GM12878 (cell line): Measurements from ENCODE around the gene DAAM2. TPM values are rescaled to one million over a fixed set of nuclear protein-coding genes. Genes with fewer than 3 reads are reported as not detected.

ENCODE experiments used
- ATAC-seq: fragments of 200-7000 bp; cut with Tn5 transposase; 3 replicates; pipeline ENCODE4 v1.9.1; 2020; ENCODE audit warnings: mild to moderate bottlenecking, moderate library complexity
- BruUV-seq: library from RNA; stranded (reverse); fragments of 400-500 nt; replicated peaks from 2 replicates; lab custom pipeline; 2021; lab: Mats Ljungman, UMichigan
- CTCF ChIA-PET: fragments of 300-600 bp; sonication (Branson Sonifier 250); formaldehyde crosslinking; extraction: SDS; loops from one replicate; lab custom pipeline; 2021; ENCODE audit warnings: inconsistent platforms; lab: Yijun Ruan, JAX
- POLR2A ChIA-PET: fragments of 350-600 bp; formaldehyde crosslinking; extraction: SDS; loops from one replicate; lab custom pipeline; 2021; ENCODE audit warnings: inconsistent platforms; lab: Charles Lee
- RAD21 ChIA-PET: fragments of 300-600 bp; sonication (Branson Sonifier 250); formaldehyde crosslinking; loops from one replicate; lab custom pipeline; 2023; ENCODE audit warnings: antibody characterized with exemption; ENCODE audit not compliant: unreplicated experiment; lab: Charles Lee
- SMC1A ChIA-PET: fragments of 300-600 bp; sonication (Branson Sonifier 250); formaldehyde crosslinking; loops from one replicate; lab custom pipeline; 2023; ENCODE audit not compliant: unreplicated experiment, uncharacterized antibody; lab: Charles Lee
- DNase-seq: peaks from one replicate; pipeline ENCODE4 v3.0.0-alpha.2; 2011; ENCODE audit warnings: low read depth, low spot score
- FAIRE-seq: peaks from 3 replicates; lab custom pipeline; 2011; peaks lifted over from hg19 to GRCh38; lab: Jason Lieb, UNC
- H2AFZ ChIP-seq: 2 replicates; pipeline ENCODE4 v1.6.0; 2011; ENCODE audit warnings: low read depth, low read length, control low read depth; ENCODE audit not compliant: control insufficient read depth
- H3K27ac ChIP-seq: 2 replicates; pipeline ENCODE4 v1.5.1; 2011; ENCODE audit warnings: control low read depth; ENCODE audit not compliant: control insufficient read depth, insufficient read depth
- H3K27me3 ChIP-seq, 2 experiments: replicated peaks in 1 of 2; 2 replicates each; pipeline versions ENCODE4 v1.6.0 to v1.6.1; 2011; ENCODE audit warnings: low read length in 1 of 2; ENCODE audit not compliant: control insufficient read depth in 2 of 2, insufficient read depth in 2 of 2
- H3K36me3 ChIP-seq, 2 experiments: 2 replicates each; pipeline ENCODE4 v1.5.1; 2011; ENCODE audit warnings: low read length in 1 of 2; ENCODE audit not compliant: control insufficient read depth in 2 of 2, insufficient read depth in 2 of 2
- H3K4me1 ChIP-seq: 2 replicates; pipeline ENCODE4 v1.6.1; 2011; ENCODE audit warnings: mild to moderate bottlenecking, low read length, moderate library complexity, mixed read lengths; ENCODE audit not compliant: control insufficient read depth, insufficient read depth
- H3K4me2 ChIP-seq: 2 replicates; pipeline ENCODE4 v1.6.0; 2011; ENCODE audit warnings: control low read depth; ENCODE audit not compliant: control insufficient read depth, insufficient read depth
- H3K4me3 ChIP-seq: fragments of 200-600 bp; sonication (generic); 2 replicates; pipeline ENCODE4 v1.5.1; 2016
- H3K79me2 ChIP-seq: 2 replicates; pipeline ENCODE4 v1.6.0; 2011; ENCODE audit warnings: low read length; ENCODE audit not compliant: control insufficient read depth, insufficient read depth
- H3K9ac ChIP-seq: 2 replicates; pipeline ENCODE4 v1.8.0; 2011; ENCODE audit warnings: low read length, control low read depth, mixed read lengths; ENCODE audit not compliant: control insufficient read depth, insufficient read depth
- H3K9me3 ChIP-seq: replicated peaks from 3 replicates; pipeline ENCODE4 v1.5.1; 2011; ENCODE audit warnings: mild to moderate bottlenecking, low read length; ENCODE audit not compliant: control insufficient read depth, insufficient read depth
- H4K20me1 ChIP-seq: 2 replicates; pipeline ENCODE4 v1.6.0; 2011; ENCODE audit not compliant: control insufficient read depth, insufficient read depth
- EP300 ChIP-seq, 2 experiments: fragments of 150-350 bp in 1 of 2; IDR thresholded peaks; 2 replicates each; pipeline ENCODE4 v1.6.1; 2011 to 2012; ENCODE audit warnings: low read depth in 2 of 2, low read length in 2 of 2, borderline replicate concordance in 1 of 2, improper control_type of control experiment in 1 of 2, inconsistent platforms in 1 of 2; ENCODE audit not compliant: control insufficient read depth in 1 of 2
- MEF2A ChIP-seq: IDR thresholded peaks from 2 replicates; pipeline ENCODE4 v1.6.1; 2011; ENCODE audit warnings: low read depth, mild to moderate bottlenecking, low read length, moderate library complexity; ENCODE audit not compliant: insufficient read depth
- NFXL1 ChIP-seq: fragments of 450-650 bp; IDR thresholded peaks from 2 replicates; pipeline ENCODE4 v1.6.1; 2017; ENCODE audit warnings: antibody characterized with exemption, mild to moderate bottlenecking, borderline replicate concordance
- RBBP5 ChIP-seq: fragments of 200-600 bp; sonication (generic); conservative IDR thresholded peaks from 2 replicates; pipeline ENCODE4 v1.6.1; 2016
- SPI1 ChIP-seq: IDR thresholded peaks from 2 replicates; pipeline ENCODE4 v1.6.1; 2011; ENCODE audit warnings: low read depth, mild to moderate bottlenecking, low read length, moderate library complexity, borderline replicate concordance; ENCODE audit not compliant: insufficient read depth
- SREBF1 ChIP-seq: IDR thresholded peaks from 2 replicates; pipeline ENCODE4 v1.6.1; 2012; ENCODE audit warnings: mild to moderate bottlenecking, low read length
- WGBS: methylation state at CpG from one replicate; pipeline ENCODE4 v1.1.6; 2016; ENCODE audit warnings: low lambda C conversion rate; ENCODE audit not compliant: insufficient replicate concordance, insufficient coverage; ENCODE audit errors: missing lambda C conversion rate; 5-methylcytosine and 5-hydroxymethylcytosine counted together
- in situ Hi-C: fragments of 300-500 bp; cut with MboI; formaldehyde crosslinking; loops from 9 replicates; pipeline ENCODE4 v1.14.3; 2018; ENCODE audit warnings: mixed read lengths
- intact Hi-C: fragments of 100-400 bp; cut with micrococcal nuclease; formaldehyde crosslinking; loops from one replicate; pipeline ENCODE4 v1.14.2; 2022; ENCODE audit not compliant: unreplicated experiment
- polyA plus RNA-seq, 11 experiments: library from polyadenylated mRNA; depleted of rRNA in 4 of 11; unstranded in 6 of 11; stranded (reverse) in 5 of 11; fragments of >200 nt; fragmentation: Nextera tagmentation in 4 of 11; fragmentation: Illumina TruSeq in 1 of 11; extraction: Ambion mirVana in 4 of 11; extraction: Trizol in 1 of 11; gene quantifications; 1 replicate in 1 of 11; 2 replicates in 10 of 11; pipeline versions ENCODE4 v1.2.1 to v1.2.3, GENCODE V29; 2011 to 2016; ENCODE audit warnings: inconsistent platforms in 2 of 11, missing spikeins in 2 of 11, low read depth in 1 of 11
- total RNA-seq, 4 experiments: library from RNA; depleted of rRNA in 3 of 4; stranded (reverse); fragments of >200 nt in 3 of 4; fragmentation: Illumina TruSeq in 1 of 4; extraction: Trizol in 1 of 4; gene quantifications; 2 replicates each; pipeline versions ENCODE4 v1.2.1 to v1.2.3, GENCODE V29; 2013 to 2021
- TF ChIP-seq, protein P1 (sequence below), 3 experiments: IDR thresholded peaks in 2 of 3; conservative IDR thresholded peaks in 1 of 3; 2 replicates each; pipeline ENCODE4 v1.5.1; 2011; ENCODE audit warnings: low read depth in 3 of 3, low read length in 3 of 3, mild to moderate bottlenecking in 3 of 3, control low read depth in 2 of 3, moderate library complexity in 2 of 3, inconsistent platforms in 1 of 3, mixed read lengths in 1 of 3; ENCODE audit not compliant: control insufficient read depth in 2 of 3, insufficient read depth in 1 of 3; ENCODE audit errors: extremely low read depth in 1 of 3
- TF ChIP-seq, protein P2 (sequence below): fragments of 450-650 bp; IDR thresholded peaks from 2 replicates; pipeline ENCODE4 v1.6.1; 2017; ENCODE audit warnings: low read depth, mild to moderate bottlenecking, moderate library complexity
- TF ChIP-seq, protein P3 (sequence below): IDR thresholded peaks from 2 replicates; pipeline ENCODE4 v1.6.1; 2012; ENCODE audit warnings: low read length, inconsistent platforms

DAAM2 gene
- total and polyA plus RNA-seq, 10 of the 15 experiments (the other 5 are each of a cell fraction or from before 2014, with no cell fraction given): 0.05 to 0.22 TPM; not detected in 8

DNA sequence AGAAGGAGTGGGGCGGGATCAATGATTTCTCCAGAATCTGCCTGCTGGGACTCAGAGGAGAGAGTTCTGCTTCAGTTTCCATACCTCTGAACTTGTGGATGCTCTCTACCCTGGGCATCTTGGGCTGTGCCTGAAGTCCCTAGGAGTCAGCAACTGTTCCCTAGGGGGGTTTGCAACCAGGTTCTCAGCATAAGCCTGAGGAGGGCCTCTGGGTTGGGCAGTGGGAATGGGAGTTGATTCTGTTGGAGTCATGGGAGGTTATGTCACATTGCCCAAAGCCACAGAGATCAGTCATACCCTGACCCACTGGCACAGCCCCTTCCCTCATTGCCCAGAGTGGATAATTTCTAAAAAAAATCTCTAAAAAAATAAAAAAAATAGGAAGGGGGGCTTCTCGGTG is 94.7 kb downstream of the DAAM2 start:
- ATAC-seq: no peak
- Histone ChIP-seq H3K27me3 (peaks cover 0 to 3% of the 10 kb centered on the region in 2 experiments; a peak in 2 of 4 replicates), H3K27ac (no peak overlapping the region), H3K4me3 (no peak overlapping the region), H3K4me2 (no peak overlapping the region), H4K20me1 (no peaks in the 10 kb centered on the region), H3K36me3 (no peaks in the 10 kb centered on the region), H3K4me1 (no peaks in the 10 kb centered on the region), H3K79me2 (no peaks in the 10 kb centered on the region)
- 17% methylated on average over 2 of the region's 2 CpGs for WGBS
- no TSS peak for BruUV-seq
- intact Hi-C loops: no loop called here
- DNase-seq: no peak
- no peak for TF ChIP-seq NFXL1
- TF ChIP-seq, all 136 proteins: peak for 0
- Histone ChIP-seq H3K9me3 (no peaks in the 10 kb centered on the region), H3K9ac (no peak overlapping the region), H2AFZ (no peak overlapping the region)
- ChIA-PET CTCF (interaction anchor here (1.2 kb wide), 1 partner anchor 22 kb away, joined by 3 read pairs; no protein-coding TSS in a partner anchor), POLR2A (no interaction called here), RAD21 (interaction anchor here (1.0 kb wide), 1 partner anchor 18 kb away, joined by 3 read pairs; no protein-coding TSS in a partner anchor), SMC1A (interaction anchor here (0.6 to 1.2 kb wide), 2 partner anchors 21 to 339 kb away, joined by 3 read pairs; no protein-coding TSS in a partner anchor)
- in situ Hi-C loops: loop anchor here (10.0 kb wide), 1 partner anchor 532 kb away; no protein-coding TSS in a partner anchor
- FAIRE-seq: no peak

DNA sequence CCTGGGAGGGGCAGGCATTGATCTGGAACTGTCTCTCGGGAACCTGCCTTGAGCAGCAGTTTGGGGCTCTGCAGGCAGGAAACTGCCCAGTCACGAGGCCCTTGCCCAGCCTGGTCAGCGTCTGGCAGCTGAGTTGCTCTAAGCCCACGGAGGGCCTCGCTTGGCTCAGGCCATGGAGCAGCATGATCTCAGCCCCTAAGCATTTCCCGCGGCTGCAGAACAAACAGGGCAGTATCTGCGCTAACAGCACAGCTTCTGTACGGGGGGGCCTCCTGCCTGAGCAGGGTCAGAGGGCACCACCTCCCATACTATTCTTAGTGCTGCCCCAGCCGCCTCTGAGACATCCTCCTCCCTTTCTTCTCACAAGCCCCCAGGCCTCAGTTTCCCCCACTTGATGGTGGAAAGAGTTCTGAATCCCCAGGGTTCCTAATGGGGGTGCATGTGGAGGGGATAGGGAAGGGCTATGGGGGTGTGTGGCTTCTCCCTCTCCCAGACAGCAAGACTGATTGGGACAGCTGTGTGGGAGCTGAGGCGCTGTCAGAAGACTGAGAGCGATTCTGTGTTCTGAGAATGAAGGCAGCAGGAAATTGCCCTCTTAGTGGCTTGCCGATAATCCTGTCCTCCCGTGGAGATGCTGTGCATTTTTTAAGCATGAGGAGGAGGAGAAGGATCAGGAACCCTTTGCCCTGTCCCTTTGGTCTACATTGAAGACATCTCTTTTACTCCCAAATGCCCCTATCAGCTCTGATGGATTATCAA is 95.7 kb downstream of the DAAM2 start:
- no peak overlapping the region for H3K27ac ChIP-seq
- BruUV-seq: no TSS peak
- in situ Hi-C loops: loop anchor here (10.0 kb wide), 1 partner anchor 533 kb away; no protein-coding TSS in a partner anchor
- CTCF ChIA-PET: no interaction called here
- SMC1A ChIA-PET: interaction anchor here (1.7 kb wide), 1 partner anchor 525 kb away, joined by 6 read pairs; no protein-coding TSS in a partner anchor
- no peak for FAIRE-seq
- H3K4me2 ChIP-seq: no peak overlapping the region
- no peak for DNase-seq
- no peak overlapping the region for H2AFZ ChIP-seq
- intact Hi-C loops: no loop called here
- 12% methylated on average over 13 of the region's 14 CpGs for WGBS
- no peak overlapping the region for H3K9ac ChIP-seq
- H3K27me3 ChIP-seq: peaks cover 0 to 3% of the 10 kb centered on the region in 2 experiments; a peak in 2 of 4 replicates
- H3K4me1 ChIP-seq: no peaks in the 10 kb centered on the region
- POLR2A ChIA-PET: no interaction called here
- H4K20me1 ChIP-seq: no peaks in the 10 kb centered on the region
- RAD21 ChIA-PET: interaction anchor here (1.0 kb wide), 1 partner anchor 19 kb away, joined by 3 read pairs; no protein-coding TSS in a partner anchor
- H3K4me3 ChIP-seq: no peak overlapping the region
- no peaks in the 10 kb centered on the region for H3K36me3 ChIP-seq
- no peaks in the 10 kb centered on the region for H3K9me3 ChIP-seq
- ATAC-seq: no peak
- no peaks in the 10 kb centered on the region for H3K79me2 ChIP-seq
- TF ChIP-seq MEF2A: no peak
- TF ChIP-seq EP300 (IDR thresholded peaks at IDR 0.05; ENCODE audit: borderline replicate concordance in 1 of 2, control insufficient read depth in 1 of 2, low read depth in 2 of 2, low read length in 2 of 2): no peak
- TF ChIP-seq SPI1: no peak
- TF ChIP-seq, protein P1, sequence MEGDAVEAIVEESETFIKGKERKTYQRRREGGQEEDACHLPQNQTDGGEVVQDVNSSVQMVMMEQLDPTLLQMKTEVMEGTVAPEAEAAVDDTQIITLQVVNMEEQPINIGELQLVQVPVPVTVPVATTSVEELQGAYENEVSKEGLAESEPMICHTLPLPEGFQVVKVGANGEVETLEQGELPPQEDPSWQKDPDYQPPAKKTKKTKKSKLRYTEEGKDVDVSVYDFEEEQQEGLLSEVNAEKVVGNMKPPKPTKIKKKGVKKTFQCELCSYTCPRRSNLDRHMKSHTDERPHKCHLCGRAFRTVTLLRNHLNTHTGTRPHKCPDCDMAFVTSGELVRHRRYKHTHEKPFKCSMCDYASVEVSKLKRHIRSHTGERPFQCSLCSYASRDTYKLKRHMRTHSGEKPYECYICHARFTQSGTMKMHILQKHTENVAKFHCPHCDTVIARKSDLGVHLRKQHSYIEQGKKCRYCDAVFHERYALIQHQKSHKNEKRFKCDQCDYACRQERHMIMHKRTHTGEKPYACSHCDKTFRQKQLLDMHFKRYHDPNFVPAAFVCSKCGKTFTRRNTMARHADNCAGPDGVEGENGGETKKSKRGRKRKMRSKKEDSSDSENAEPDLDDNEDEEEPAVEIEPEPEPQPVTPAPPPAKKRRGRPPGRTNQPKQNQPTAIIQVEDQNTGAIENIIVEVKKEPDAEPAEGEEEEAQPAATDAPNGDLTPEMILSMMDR (IDR thresholded peaks at IDR 0.05 in 2 of 3, conservative IDR thresholded peaks at IDR 0.05 in 1 of 3; ENCODE audit: control insufficient read depth in 2 of 3, extremely low read depth in 1 of 3, insufficient read depth in 1 of 3, low read depth in 3 of 3, low read length in 3 of 3): no peak
- TF ChIP-seq RBBP5: no peak
- TF ChIP-seq, protein P2, sequence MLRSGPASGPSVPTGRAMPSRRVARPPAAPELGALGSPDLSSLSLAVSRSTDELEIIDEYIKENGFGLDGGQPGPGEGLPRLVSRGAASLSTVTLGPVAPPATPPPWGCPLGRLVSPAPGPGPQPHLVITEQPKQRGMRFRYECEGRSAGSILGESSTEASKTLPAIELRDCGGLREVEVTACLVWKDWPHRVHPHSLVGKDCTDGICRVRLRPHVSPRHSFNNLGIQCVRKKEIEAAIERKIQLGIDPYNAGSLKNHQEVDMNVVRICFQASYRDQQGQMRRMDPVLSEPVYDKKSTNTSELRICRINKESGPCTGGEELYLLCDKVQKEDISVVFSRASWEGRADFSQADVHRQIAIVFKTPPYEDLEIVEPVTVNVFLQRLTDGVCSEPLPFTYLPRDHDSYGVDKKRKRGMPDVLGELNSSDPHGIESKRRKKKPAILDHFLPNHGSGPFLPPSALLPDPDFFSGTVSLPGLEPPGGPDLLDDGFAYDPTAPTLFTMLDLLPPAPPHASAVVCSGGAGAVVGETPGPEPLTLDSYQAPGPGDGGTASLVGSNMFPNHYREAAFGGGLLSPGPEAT: no peak
- no peak for TF ChIP-seq SREBF1
- TF ChIP-seq, protein P3, sequence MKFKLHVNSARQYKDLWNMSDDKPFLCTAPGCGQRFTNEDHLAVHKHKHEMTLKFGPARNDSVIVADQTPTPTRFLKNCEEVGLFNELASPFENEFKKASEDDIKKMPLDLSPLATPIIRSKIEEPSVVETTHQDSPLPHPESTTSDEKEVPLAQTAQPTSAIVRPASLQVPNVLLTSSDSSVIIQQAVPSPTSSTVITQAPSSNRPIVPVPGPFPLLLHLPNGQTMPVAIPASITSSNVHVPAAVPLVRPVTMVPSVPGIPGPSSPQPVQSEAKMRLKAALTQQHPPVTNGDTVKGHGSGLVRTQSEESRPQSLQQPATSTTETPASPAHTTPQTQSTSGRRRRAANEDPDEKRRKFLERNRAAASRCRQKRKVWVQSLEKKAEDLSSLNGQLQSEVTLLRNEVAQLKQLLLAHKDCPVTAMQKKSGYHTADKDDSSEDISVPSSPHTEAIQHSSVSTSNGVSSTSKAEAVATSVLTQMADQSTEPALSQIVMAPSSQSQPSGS: no peak
